ENCODE results near the gene GPATCH11. TPM values are rescaled to one million over a fixed set of nuclear protein-coding genes. Genes with fewer than 3 reads are reported as not detected.

GPATCH11 gene
- total RNA-seq, 1 experiment from 2014 or later: 16.4 TPM

GRCh38 chr2:37146062-37146461 is 61.7 kb downstream of the GPATCH11 start:
- Histone ChIP-seq H3K27ac (ENCODE audit: low read length) (no peak overlapping the region), H4K20me1 (ENCODE audit: insufficient read depth, low read depth, low read length) (no peaks in the 10 kb centered on the region), H3K27me3 (ENCODE audit: low read length) (no peaks in the 10 kb centered on the region), H3K36me3 (ENCODE audit: insufficient read depth, low read length) (peaks cover 61% of the 10 kb centered on the region; the same call in 1 of the 2 replicates), H3K9ac (ENCODE audit: low read length) (no peak overlapping the region), H3K4me3 (ENCODE audit: low read length) (no peak overlapping the region), H3K9me3 (ENCODE audit: low read length) (no peaks in the 10 kb centered on the region), H3K79me2 (ENCODE audit: low read length) (peaks cover 34% of the 10 kb centered on the region), H3K9me2 (replicated peaks; ENCODE audit: insufficient read depth, low read length) (no peaks in the 10 kb centered on the region), H2AFZ (ENCODE audit: low read length) (no peak overlapping the region), H3K4me2 (ENCODE audit: low read depth, low read length, poor library complexity, severe bottlenecking) (no peak overlapping the region), H3K4me1 (ENCODE audit: low read length) (peaks cover under 1% of the 10 kb centered on the region; the same call in 1 of the 2 replicates)
- DNase-seq: no peak

GRCh38 chr2:37148325-37148724 is 64.0 kb downstream of the GPATCH11 start:
- peaks cover 44% of the 10 kb centered on the region; the same call in 1 of the 2 replicates for H3K36me3 ChIP-seq (ENCODE audit: insufficient read depth, low read length)
- H4K20me1 ChIP-seq (ENCODE audit: insufficient read depth, low read depth, low read length): no peaks in the 10 kb centered on the region
- peaks cover 56% of the 10 kb centered on the region for H3K79me2 ChIP-seq (ENCODE audit: low read length)

More at GRCh38 chr2:37148325-37148724, 64.0 kb downstream of the GPATCH11 start:
- H3K9me2 ChIP-seq (replicated peaks; ENCODE audit: insufficient read depth, low read length): no peaks in the 10 kb centered on the region
- H3K4me1 ChIP-seq (ENCODE audit: low read length): peaks cover 5% of the 10 kb centered on the region; the same call in 1 of the 2 replicates
- no peaks in the 10 kb centered on the region for H3K27me3 ChIP-seq (ENCODE audit: low read length)
- H3K27ac ChIP-seq (ENCODE audit: low read length): no peak overlapping the region
- H2AFZ ChIP-seq (ENCODE audit: low read length): no peak overlapping the region
- H3K4me3 ChIP-seq (ENCODE audit: low read length): no peak overlapping the region
- no peaks in the 10 kb centered on the region for H3K9me3 ChIP-seq (ENCODE audit: low read length)
- DNase-seq: no peak
- H3K4me2 ChIP-seq (ENCODE audit: low read depth, low read length, poor library complexity, severe bottlenecking): no peak overlapping the region
- no peak overlapping the region for H3K9ac ChIP-seq (ENCODE audit: low read length)

Other genes starting within 250 kb of the GPATCH11 start
- 18.3 and 34.1 TPM in 2 replicates for gene STRN, start 118.0 kb upstream of the GPATCH11 start, total RNA-seq (2014; rRNA removed; shearing (Covaris generic); ENCODE audit: low replicate concordance)
- gene HEATR5B, start 146 bp upstream of the GPATCH11 start, total RNA-seq (2014; rRNA removed; shearing (Covaris generic); ENCODE audit: low replicate concordance): 21.2 and 53.1 TPM in 2 replicates
- gene EIF2AK2, start 72.5 kb downstream of the GPATCH11 start, total RNA-seq (2014; rRNA removed; shearing (Covaris generic); ENCODE audit: low replicate concordance): 24.9 and 29.3 TPM in 2 replicates
- gene SULT6B1, start 104.2 kb downstream of the GPATCH11 start, total RNA-seq (2014; rRNA removed; shearing (Covaris generic); ENCODE audit: low replicate concordance): not detected in 2 replicates
- gene CEBPZOS, start 112.0 kb downstream of the GPATCH11 start, total RNA-seq (2014; rRNA removed; shearing (Covaris generic); ENCODE audit: low replicate concordance): 20.8 and 31.0 TPM in 2 replicates
- 38.5 and 48.2 TPM in 2 replicates for gene CEBPZ, start 147.1 kb downstream of the GPATCH11 start, total RNA-seq (2014; rRNA removed; shearing (Covaris generic); ENCODE audit: low replicate concordance)
- gene NDUFAF7, start 147.1 kb downstream of the GPATCH11 start, total RNA-seq (2014; rRNA removed; shearing (Covaris generic); ENCODE audit: low replicate concordance): 28.4 and 42.2 TPM in 2 replicates
- 10.8 and 20.8 TPM in 2 replicates for gene PRKD3, start 240.3 kb downstream of the GPATCH11 start, total RNA-seq (2014; rRNA removed; shearing (Covaris generic); ENCODE audit: low replicate concordance)

Measured in Karpas-422 (cell line).